Renal pelvis (tissue), 4 donors: ENCODE results near the gene MOV10. TPM values are rescaled to one million over a fixed set of nuclear protein-coding genes. Genes with fewer than 3 reads are reported as not detected.
"Not testable (repeated sequence)": the region's sequence is repeated elsewhere in the genome, so short reads cannot be mapped to it uniquely, and the experiment has no call there.

Experiments used
- DNase-seq: peaks from one replicate; pipeline ENCODE4 v3.0.0-alpha.2; 2013
- polyA plus RNA-seq, 3 donors: library from polyadenylated mRNA; unstranded; fragments of 120-200 nt; gene quantifications; one replicate each; pipeline ENCODE4 v1.2.1, GENCODE V29; 2013; ENCODE audit not compliant: insufficient read length in 3 of 3

The MOV10 gene
- polyA plus RNA-seq, 3 donors: 77.7 to 84.6 (median 81.0) TPM

DNA sequence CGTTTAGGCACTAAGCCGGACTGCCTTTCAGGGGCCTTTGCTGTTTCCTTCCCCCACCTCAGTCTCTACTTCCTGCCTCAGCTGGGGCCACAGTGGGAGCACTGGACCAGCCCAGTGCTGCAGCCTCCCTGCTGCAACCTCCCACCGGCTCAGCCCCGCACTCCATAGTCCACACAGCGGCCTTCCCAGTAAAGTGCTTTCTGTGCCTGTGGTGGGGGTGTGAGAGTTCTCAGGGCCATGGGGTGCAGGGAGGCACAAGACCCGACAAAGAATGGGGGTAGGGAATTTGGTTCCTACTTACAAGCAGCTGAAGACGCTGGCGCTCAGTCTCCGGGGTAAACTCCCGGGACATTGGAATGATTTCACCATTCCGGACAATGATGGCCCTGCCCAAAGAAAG is 37.2 kb downstream of the MOV10 start:
- DNase-seq: no peak

GRCh38 chr1:112712191-112712590 is 37.7 kb downstream of the MOV10 start:
- no peak for DNase-seq

DNA sequence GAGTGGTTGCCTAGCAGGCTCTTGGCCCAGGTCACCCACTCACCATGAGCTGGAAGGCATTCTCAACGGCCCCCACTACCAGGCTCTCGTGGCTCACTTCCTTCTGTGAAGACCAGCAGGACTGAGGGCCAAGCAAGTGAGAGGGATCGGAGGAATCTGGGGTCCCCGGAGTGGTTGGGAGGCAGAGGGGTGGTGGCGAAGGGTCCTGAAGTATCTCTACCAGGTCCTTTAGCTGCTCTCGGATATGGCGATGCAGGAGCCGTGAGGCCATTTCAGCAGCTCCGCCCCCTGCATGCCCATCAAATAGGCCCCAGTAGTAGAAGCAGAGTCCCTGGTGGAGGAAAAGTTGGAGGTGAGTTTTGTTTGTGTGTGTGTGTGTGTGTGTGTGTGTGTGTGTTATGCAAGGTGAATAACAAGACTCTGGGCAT is 38.3 kb downstream of the MOV10 start:
- no peak for DNase-seq

DNA sequence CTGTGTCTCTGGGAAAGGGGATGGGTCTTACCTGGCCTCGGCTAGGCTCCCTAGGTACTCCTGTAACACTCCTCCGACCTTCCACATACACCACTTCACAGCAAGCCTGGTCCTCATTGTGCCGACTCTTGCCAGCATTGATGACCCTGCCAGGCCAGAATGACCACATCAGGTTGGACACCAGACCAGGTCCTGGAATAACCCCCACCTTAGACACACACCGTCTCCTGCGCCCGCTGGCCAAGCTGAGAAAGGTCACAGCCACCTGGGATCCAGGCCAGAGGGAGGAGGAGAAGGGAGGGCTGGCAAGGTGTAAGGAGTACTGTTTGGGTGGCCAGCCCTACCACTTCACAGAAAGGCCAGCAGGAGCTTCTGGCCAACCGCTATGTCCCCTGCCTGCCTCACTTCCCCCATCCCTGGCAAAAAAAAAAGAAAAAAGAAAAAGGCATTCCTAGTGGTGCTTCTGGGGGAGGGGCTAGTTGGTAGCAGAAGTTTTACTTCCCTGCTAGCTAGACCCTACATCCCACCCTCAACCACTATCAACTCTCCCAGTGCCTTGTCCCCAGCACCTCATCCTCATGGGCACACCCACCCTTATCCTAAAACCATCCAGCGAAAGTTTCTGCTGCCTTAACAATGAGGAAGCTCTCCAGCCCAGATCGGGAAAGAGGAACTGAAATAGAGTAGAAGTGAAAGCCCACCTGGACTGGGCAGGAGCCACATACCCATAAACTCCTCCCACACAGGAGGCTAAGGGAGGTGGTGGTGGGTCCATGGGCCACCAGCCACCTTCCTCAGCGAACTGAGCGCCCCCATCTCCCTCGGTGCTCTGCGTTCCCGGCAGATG is 39.2 kb downstream of the MOV10 start:
- DNase-seq: no peak

- no peak for DNase-seq
These were observed 40.1 kb downstream of the MOV10 start for GRCh38 chr1:112714313-112715263.

- DNase-seq: peak; percentile 91
These were observed 41.0 kb downstream of the MOV10 start, which contains the start of gene PPM1J for GRCh38 chr1:112715264-112716053. TSS of gene PPM1J (minus strand) at chr1:112715332. CDS start at chr1:112715301, 31 bp downstream.

DNA sequence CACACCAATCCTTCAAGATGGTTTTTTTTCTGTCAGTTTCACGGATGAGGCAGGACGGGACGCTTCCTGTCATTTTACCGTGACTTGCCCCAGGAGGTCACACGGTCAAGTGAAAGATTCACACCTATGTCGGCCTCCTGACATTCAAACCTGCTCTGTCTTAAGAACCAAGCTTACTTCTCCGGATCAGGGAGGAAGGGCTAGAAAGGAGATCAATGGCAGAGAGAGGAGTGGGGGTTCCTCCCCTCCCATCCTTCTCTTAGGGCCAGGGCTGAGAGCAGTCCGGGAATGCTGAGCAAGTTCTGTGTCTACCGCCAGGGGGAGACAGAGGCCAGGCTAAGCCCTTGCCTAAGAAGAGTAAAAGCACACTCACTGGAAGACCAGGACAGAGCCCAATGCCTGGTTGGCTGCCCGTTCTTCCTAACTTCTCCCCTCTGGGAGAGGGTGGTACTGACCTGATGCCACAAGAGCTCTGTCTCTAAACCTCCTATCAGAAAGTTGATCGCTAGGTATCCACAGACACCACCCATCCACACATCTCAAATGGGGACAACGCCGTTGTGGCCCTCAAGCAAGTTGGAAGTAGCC is 41.8 kb downstream of the MOV10 start:
- DNase-seq: peak; percentile 90

DNA sequence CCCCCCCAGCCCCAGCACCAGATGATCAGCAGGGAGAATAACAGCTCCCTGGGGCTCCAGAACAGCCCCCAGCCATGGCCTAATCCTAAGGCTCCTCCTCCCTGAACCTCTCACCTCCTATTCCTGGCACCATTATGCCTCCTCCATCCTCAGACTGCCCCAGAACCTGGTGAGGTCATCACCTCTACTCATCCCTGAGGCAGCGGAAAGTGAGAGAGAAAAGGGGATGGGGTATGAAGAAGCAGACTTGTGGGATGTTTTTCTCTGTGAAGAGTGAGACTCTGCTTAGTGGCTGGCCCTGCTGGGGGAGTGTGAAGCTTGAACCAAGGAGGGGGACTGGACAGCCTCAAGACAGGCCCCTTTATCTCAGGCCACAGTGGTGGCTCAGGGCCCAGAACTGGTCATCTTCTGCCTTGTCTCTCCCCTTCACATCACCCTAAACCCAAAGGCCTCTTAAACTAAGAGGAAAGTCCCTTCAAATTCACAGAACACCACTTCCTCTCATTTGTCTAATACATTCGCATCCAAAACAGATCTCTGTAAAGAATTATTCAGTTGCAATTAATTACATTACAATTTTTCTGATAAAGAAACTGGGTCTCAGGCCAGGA is 42.9 kb downstream of the MOV10 start:
- DNase-seq: no peak

GRCh38 chr1:112718691-112719418 is 44.4 kb downstream of the MOV10 start:
- DNase-seq: peak; percentile 65

GRCh38 chr1:112719706-112720105 is 45.2 kb downstream of the MOV10 start:
- DNase-seq: no peak

DNA sequence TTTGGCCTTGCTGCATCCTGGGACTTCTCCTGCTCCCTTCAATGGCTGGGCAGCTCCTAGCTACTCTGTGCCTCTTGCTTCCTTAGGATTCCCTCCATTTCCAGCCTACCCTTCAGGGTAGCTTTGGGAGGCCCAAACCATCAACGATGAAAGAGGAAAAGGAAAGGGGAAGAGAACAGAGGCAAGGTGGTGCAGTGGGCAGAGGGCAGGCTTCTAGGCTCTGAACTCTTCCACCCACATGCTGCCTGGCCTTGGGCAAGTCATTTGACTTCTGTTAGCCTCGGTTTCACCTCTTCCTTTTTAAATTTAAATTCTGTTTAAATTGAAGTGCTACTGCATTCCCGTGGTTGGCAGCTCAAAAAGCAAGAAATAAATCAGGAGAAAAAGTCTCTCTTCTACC is 46.3 kb downstream of the MOV10 start:
- no peak for DNase-seq

DNA sequence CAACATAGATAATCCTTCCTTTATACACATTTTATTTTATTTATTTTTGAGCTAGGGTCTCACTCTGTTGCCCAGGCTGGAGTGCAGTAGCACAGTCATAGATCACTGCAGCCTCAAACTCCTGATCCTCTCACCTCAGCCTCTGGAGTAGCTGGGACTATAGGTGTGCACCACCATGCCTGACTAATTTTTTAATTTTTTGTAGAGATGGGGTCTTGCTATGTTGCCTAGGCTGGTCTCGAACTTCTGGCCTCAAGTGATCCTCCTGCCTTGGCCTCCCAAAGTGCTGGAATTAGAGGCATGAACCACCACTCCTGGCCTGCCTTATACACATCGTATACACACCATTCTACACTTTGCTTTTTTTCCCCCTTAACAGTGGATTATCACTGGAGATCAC is 46.8 kb downstream of the MOV10 start:
- not testable (repeated sequence) for DNase-seq

GRCh38 chr1:112721966-112722524 is 47.6 kb downstream of the MOV10 start:
- DNase-seq: no peak

GRCh38 chr1:112722601-112723510 is 48.4 kb downstream of the MOV10 start:
- no peak for DNase-seq

- no peak for DNase-seq
These were observed 49.0 kb downstream of the MOV10 start for GRCh38 chr1:112723511-112723839.

- DNase-seq: not testable (repeated sequence)
These were observed 49.8 kb downstream of the MOV10 start for GRCh38 chr1:112724240-112724639.

DNA sequence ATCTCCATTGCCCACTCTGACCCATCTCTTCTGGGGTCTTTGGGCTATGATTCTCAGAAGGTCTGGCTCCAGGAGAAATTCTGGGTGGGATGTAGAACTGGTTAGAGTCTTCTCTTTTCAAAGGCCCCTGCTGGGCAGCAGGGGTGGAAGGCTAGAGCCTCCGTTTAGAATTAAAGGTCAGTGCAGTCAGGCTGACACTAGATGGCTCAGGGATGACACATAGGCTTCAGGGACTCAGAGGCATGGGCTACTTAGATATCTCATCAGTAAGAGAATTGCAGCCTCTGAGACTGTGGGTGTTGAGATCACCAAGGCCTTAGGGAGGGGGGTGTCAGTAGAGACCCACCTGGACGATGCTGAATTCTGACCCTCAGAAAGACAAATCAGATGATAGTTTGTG is 53.3 kb downstream of the MOV10 start:
- DNase-seq: no peak

- not testable (repeated sequence) for DNase-seq
These were observed 54.0 kb downstream of the MOV10 start for GRCh38 chr1:112728306-112728971.
